ACC112 (cell line): ENCODE results near the gene COBL.

Experiments
- H2AFZ ChIP-seq: fragments of 200-600 bp; sonication (generic); one replicate; pipeline ENCODE4 v1.6.0; 2017; ENCODE audit warnings: antibody characterized with exemption, low read length; ENCODE audit not compliant: unreplicated experiment
- H3K27ac ChIP-seq: fragments of 200-600 bp; sonication (generic); 2 replicates; pipeline ENCODE4 v1.5.1; 2014; ENCODE audit warnings: low read depth, mild to moderate bottlenecking, antibody characterized with exemption, low read length, moderate library complexity
- H3K27me3 ChIP-seq: fragments of 200-600 bp; sonication (generic); 2 replicates; pipeline ENCODE4 v1.6.1; 2014; ENCODE audit warnings: mild to moderate bottlenecking, antibody characterized with exemption, low read length, moderate library complexity, mixed read lengths; ENCODE audit not compliant: insufficient read depth
- H3K36me3 ChIP-seq: fragments of 200-600 bp; sonication (generic); 2 replicates; pipeline ENCODE4 v1.6.1; 2016; ENCODE audit warnings: mild to moderate bottlenecking, antibody characterized with exemption, low read length, moderate library complexity, mixed read lengths; ENCODE audit not compliant: insufficient read depth
- H3K4me1 ChIP-seq: fragments of 200-600 bp; sonication (generic); one replicate; pipeline ENCODE4 v1.6.1; 2016; ENCODE audit warnings: low read length, mixed read lengths; ENCODE audit not compliant: insufficient read depth, unreplicated experiment, control insufficient read depth
- H3K4me3 ChIP-seq: fragments of 200-600 bp; sonication (generic); 2 replicates; pipeline ENCODE4 v1.5.1; 2014; ENCODE audit warnings: mild to moderate bottlenecking, low read depth, low read length
- H3K79me2 ChIP-seq: fragments of 200-600 bp; sonication (generic); one replicate; pipeline ENCODE4 v1.6.0; 2016; ENCODE audit warnings: low read length; ENCODE audit not compliant: control insufficient read depth, unreplicated experiment, insufficient read depth

Gene COBL

GRCh38 chr7:51029131-51029530 is 287.5 kb downstream of the COBL start:
- Histone ChIP-seq H3K27me3 (no peaks in the 10 kb centered on the region), H2AFZ (no peak overlapping the region), H3K4me1 (peaks cover 45% of the 10 kb centered on the region), H3K36me3 (no peaks in the 10 kb centered on the region), H3K79me2 (no peaks in the 10 kb centered on the region), H3K4me3 (no peak overlapping the region), H3K27ac (peak overlapping the region; percentile 70)

- H3K27me3 ChIP-seq, result no peaks in the 10 kb centered on the region
- no peaks in the 10 kb centered on the region for H3K36me3 ChIP-seq
- peaks cover 36% of the 10 kb centered on the region for H3K4me1 ChIP-seq
Observed at GRCh38 chr7:51027935-51028830, 288.4 kb downstream of the COBL start.

GRCh38 chr7:51027106-51027934 is 289.3 kb downstream of the COBL start:
- H3K79me2 ChIP-seq, result no peaks in the 10 kb centered on the region
- H3K4me1 ChIP-seq, result peaks cover 38% of the 10 kb centered on the region
- H3K36me3 ChIP-seq, result no peaks in the 10 kb centered on the region
- H2AFZ ChIP-seq, result no peak overlapping the region
- H3K4me3 ChIP-seq, result no peak overlapping the region
- no peak overlapping the region for H3K27ac ChIP-seq
- no peaks in the 10 kb centered on the region for H3K27me3 ChIP-seq

More at GRCh38 chr7:51027935-51028830, 288.4 kb downstream of the COBL start:
- H3K79me2 ChIP-seq, result no peaks in the 10 kb centered on the region
- H2AFZ ChIP-seq, result no peak overlapping the region
- no peak overlapping the region for H3K27ac ChIP-seq
- no peak overlapping the region for H3K4me3 ChIP-seq

- Histone ChIP-seq H3K27me3 (no peaks in the 10 kb centered on the region), H2AFZ (no peak overlapping the region), H3K79me2 (no peaks in the 10 kb centered on the region), H3K4me1 (peaks cover 42% of the 10 kb centered on the region), H3K36me3 (no peaks in the 10 kb centered on the region), H3K4me3 (no peak overlapping the region), H3K27ac (no peak overlapping the region)
Observed at GRCh38 chr7:51026341-51026740, 290.3 kb downstream of the COBL start.

GRCh38 chr7:51025668-51026067 is 290.9 kb downstream of the COBL start:
- Histone ChIP-seq H3K27me3 (no peaks in the 10 kb centered on the region), H3K4me3 (no peak overlapping the region), H3K4me1 (peaks cover 38% of the 10 kb centered on the region), H3K36me3 (no peaks in the 10 kb centered on the region), H2AFZ (no peak overlapping the region), H3K79me2 (no peaks in the 10 kb centered on the region), H3K27ac (no peak overlapping the region)

- Histone ChIP-seq H3K27ac (no peak overlapping the region), H2AFZ (no peak overlapping the region), H3K4me3 (no peak overlapping the region), H3K4me1 (peaks cover 30% of the 10 kb centered on the region), H3K27me3 (no peaks in the 10 kb centered on the region), H3K79me2 (no peaks in the 10 kb centered on the region), H3K36me3 (no peaks in the 10 kb centered on the region)
Observed at GRCh38 chr7:51024867-51025266, 291.7 kb downstream of the COBL start.

- peaks cover 27% of the 10 kb centered on the region for H3K4me1 ChIP-seq
- no peaks in the 10 kb centered on the region for H3K36me3 ChIP-seq
- no peak overlapping the region for H2AFZ ChIP-seq
- H3K79me2 ChIP-seq, result no peaks in the 10 kb centered on the region
- no peak overlapping the region for H3K4me3 ChIP-seq
- H3K27me3 ChIP-seq, result no peaks in the 10 kb centered on the region
- no peak overlapping the region for H3K27ac ChIP-seq
Observed at GRCh38 chr7:51023547-51023946, 293.1 kb downstream of the COBL start.

- Histone ChIP-seq H3K27ac (peak overlapping the region; percentile 7; the same call in 1 of the 2 replicates), H3K36me3 (no peaks in the 10 kb centered on the region), H3K4me1 (peaks cover 27% of the 10 kb centered on the region), H3K27me3 (no peaks in the 10 kb centered on the region), H2AFZ (peak overlapping the region; percentile 17), H3K79me2 (no peaks in the 10 kb centered on the region), H3K4me3 (no peak overlapping the region)
Observed at GRCh38 chr7:51022821-51023220, 293.8 kb downstream of the COBL start.

- Histone ChIP-seq H2AFZ (peak overlapping the region; percentile 17), H3K4me1 (peaks cover 27% of the 10 kb centered on the region), H3K27ac (peak overlapping the region; percentile 9; the same call in 1 of the 2 replicates), H3K4me3 (no peak overlapping the region), H3K79me2 (no peaks in the 10 kb centered on the region), H3K36me3 (no peaks in the 10 kb centered on the region), H3K27me3 (no peaks in the 10 kb centered on the region)
Observed at GRCh38 chr7:51021906-51022570, 294.6 kb downstream of the COBL start.

GRCh38 chr7:51020944-51021343 is 295.7 kb downstream of the COBL start:
- no peaks in the 10 kb centered on the region for H3K79me2 ChIP-seq
- no peak overlapping the region for H3K27ac ChIP-seq
- no peaks in the 10 kb centered on the region for H3K27me3 ChIP-seq
- no peak overlapping the region for H2AFZ ChIP-seq
- H3K4me1 ChIP-seq, result peaks cover 24% of the 10 kb centered on the region
- H3K36me3 ChIP-seq, result no peaks in the 10 kb centered on the region
- no peak overlapping the region for H3K4me3 ChIP-seq
